Right lobe of liver (tissue), 6 donors: ENCODE measurements around the gene POLR2L. TPM values are rescaled to one million over a fixed set of nuclear protein-coding genes. Genes with fewer than 3 reads are reported as not detected.

Experiments
- ATAC-seq, 4 donors: fragments of 200-7000 bp; cut with Tn5 transposase; one replicate each; pipeline ENCODE4 v1.9.1; 2020; ENCODE audit warnings: mild to moderate bottlenecking in 4 of 4, moderate library complexity in 4 of 4
- DNase-seq, 3 donors: peaks; one replicate each; pipeline ENCODE4 v3.0.0-alpha.2; 2020
- H3K27ac ChIP-seq, 3 donors: fragments of 200-600 bp; one replicate each; pipeline ENCODE4 v1.8.0; 2022
- H3K27me3 ChIP-seq, 2 donors: fragments of 200-600 bp; one replicate each; pipeline ENCODE4 v1.8.0; 2022
- H3K36me3 ChIP-seq, 4 donors: fragments of 200-600 bp; sonication (generic) in 1 of 4; one replicate each; pipeline versions ENCODE4 v1.5.1 to v1.8.0; 2017 to 2022; ENCODE audit warnings: control low read depth in 1 of 4
- H3K4me1 ChIP-seq, 4 donors: fragments of 200-600 bp; sonication (generic) in 1 of 4; one replicate each; pipeline versions ENCODE4 v1.5.1 to v1.8.0; 2017 to 2022; ENCODE audit warnings: control low read depth in 1 of 4
- H3K4me3 ChIP-seq, 3 donors: fragments of 200-600 bp; one replicate each; pipeline ENCODE4 v1.8.0; 2022
- H3K9me3 ChIP-seq, 4 donors: fragments of 200-600 bp; sonication (generic) in 1 of 4; one replicate each; pipeline versions ENCODE4 v1.5.1 to v1.8.0; 2017 to 2022; ENCODE audit warnings: control low read depth in 1 of 4
- CTCF ChIP-seq, 4 donors: fragments of 200-600 bp in 3 of 4; fragments of 450-650 bp in 1 of 4; IDR thresholded peaks; one replicate each; pipeline versions ENCODE4 v1.5.1 to v1.8.0; 2016 to 2022; ENCODE audit warnings: antibody characterized with exemption in 4 of 4, mild to moderate bottlenecking in 2 of 4
- POLR2A ChIP-seq: fragments of 450-650 bp; IDR thresholded peaks from one replicate; pipeline ENCODE4 v1.6.1; 2017; ENCODE audit warnings: antibody characterized with exemption, mild to moderate bottlenecking
- WGBS: methylation state at CpG from one replicate; pipeline ENCODE4 v1.1.6; 2018; ENCODE audit warnings: low coverage, low lambda C conversion rate; ENCODE audit not compliant: insufficient coverage; ENCODE audit errors: missing lambda C conversion rate; 5-methylcytosine and 5-hydroxymethylcytosine counted together
- intact Hi-C, 2 donors: fragments of 100-400 bp; cut with DNase I; formaldehyde crosslinking; loops; one replicate each; pipeline versions ENCODE4 v1.11.2 to v1.14.1; 2022
- total RNA-seq, 6 experiments: library from RNA; depleted of rRNA in 2 of 6; stranded (reverse); fragments of >200 nt in 2 of 6; fragmentation: NEBNext Ultra II Directional in 3 of 6; extraction: Animal tissue kit (Norgen Biotek cat#: 25700) in 3 of 6; gene quantifications; one replicate each; pipeline versions ENCODE4 v1.1.0 to v1.2.4, GENCODE V29; 2016 to 2023
- donor health status: DM: no; HTN: yes; CAD: no.
- donor health status: DM: no; HTN: no; CAD: no.
- donor health status: DM: no; HTN: no; CAD: no.
- donor health status: DM: no; HTN: yes; CAD: no.
- donor health status: DM: no; HTN: yes; CAD: no.

POLR2L gene
- total RNA-seq, 6 experiments from 2014 or later: 34.5 to 88.1 (median 72.9) TPM

- H3K4me1 ChIP-seq: peaks cover 0 to 28% (median 11%) of the 10 kb centered on the region in 4 donors
- H3K4me3 ChIP-seq: no peak overlapping the region
- DNase-seq (no peak), ATAC-seq (no peak)
- TF ChIP-seq POLR2A: no peak
- no peak for TF ChIP-seq CTCF (IDR thresholded peaks at IDR 0.05)
- H3K27me3 ChIP-seq: no peaks in the 10 kb centered on the region
- no peaks in the 10 kb centered on the region for H3K9me3 ChIP-seq
- 100% methylated on average over 3 of the region's 13 CpGs for WGBS
- peaks cover 0 to 5% (median 0%) of the 10 kb centered on the region in 4 donors for H3K36me3 ChIP-seq
- intact Hi-C loops: no loop called here
- no peak overlapping the region for H3K27ac ChIP-seq
Observed at GRCh38 chr11:792873-793272, 49.5 kb downstream of the POLR2L start.

GRCh38 chr11:792535-792821 lies 49.9 kb downstream of the POLR2L start:
- Histone ChIP-seq H3K4me1 (peaks cover 0 to 24% (median 10%) of the 10 kb centered on the region in 4 donors), H3K9me3 (no peaks in the 10 kb centered on the region), H3K27ac (no peak overlapping the region), H3K36me3 (peaks cover 0 to 5% (median 0%) of the 10 kb centered on the region in 4 donors), H3K27me3 (no peaks in the 10 kb centered on the region), H3K4me3 (no peak overlapping the region)
- WGBS: no CpG with 5 or more reads among the region's 15 CpGs
- no peak for ATAC-seq
- no peak for TF ChIP-seq CTCF (IDR thresholded peaks at IDR 0.05)
- TF ChIP-seq POLR2A: no peak
- intact Hi-C loops: no loop called here
- no peak for DNase-seq

GRCh38 chr11:791658-792534 lies 50.4 kb downstream of the POLR2L start:
- no peak overlapping the region for H3K4me3 ChIP-seq
- DNase-seq: peak in 1 of 3 donors; percentile 54
- no peaks in the 10 kb centered on the region for H3K27me3 ChIP-seq
- no peak for TF ChIP-seq CTCF (IDR thresholded peaks at IDR 0.05)
- no peak for TF ChIP-seq POLR2A
- intact Hi-C loops: no loop called here
- H3K36me3 ChIP-seq: peaks cover 0 to 5% (median 0%) of the 10 kb centered on the region in 4 donors
- peaks cover 0 to 18% (median 6%) of the 10 kb centered on the region in 4 donors for H3K4me1 ChIP-seq
- ATAC-seq: no peak
- WGBS: 84% methylated on average over 7 of the region's 49 CpGs
- H3K27ac ChIP-seq: no peak overlapping the region
- no peaks in the 10 kb centered on the region for H3K9me3 ChIP-seq

- peaks cover 0 to 12% (median 0%) of the 10 kb centered on the region in 4 donors for H3K4me1 ChIP-seq
- 52% methylated on average over 6 of the region's 18 CpGs for WGBS
- TF ChIP-seq CTCF (IDR thresholded peaks at IDR 0.05) (no peak), POLR2A (no peak)
- H3K4me3 ChIP-seq: no peak overlapping the region
- no peak for DNase-seq
- H3K27me3 ChIP-seq: no peaks in the 10 kb centered on the region
- peak; percentile 4 to 29 (median 17) for ATAC-seq
- intact Hi-C loops: no loop called here
- peaks cover 0 to 5% (median 0%) of the 10 kb centered on the region in 4 donors for H3K36me3 ChIP-seq
- H3K27ac ChIP-seq: no peak overlapping the region
- H3K9me3 ChIP-seq: no peaks in the 10 kb centered on the region
Observed at GRCh38 chr11:790721-791564, 51.4 kb downstream of the POLR2L start.
